HepG2 (cell line): ENCODE data around the gene METTL1. TPM values are rescaled to one million over a fixed set of nuclear protein-coding genes. Genes with fewer than 3 reads are reported as not detected.
A peak's percentile ranks its signal among the peaks of the same experiment; 100 is the strongest.

Experiments used
- ATF1 ChIP-seq: IDR thresholded peaks from 2 replicates; pipeline ENCODE4 v1.6.1; 2016; ENCODE audit warnings: mild to moderate bottlenecking, control low read depth
- JUN ChIP-seq: sonication (generic); formaldehyde crosslinking; IDR thresholded peaks from 2 replicates; pipeline ENCODE4 v1.4.0; 2020; ENCODE audit warnings: mild to moderate bottlenecking, missing genetic modification reagents
- MXD4 ChIP-seq: IDR thresholded peaks from 2 replicates; pipeline ENCODE4 v1.6.1; 2016; ENCODE audit warnings: mild to moderate bottlenecking, missing biosample characterization, missing genetic modification reagents
- PCBP1 ChIP-seq: fragments of 200-400 bp; formaldehyde crosslinking; IDR thresholded peaks from 2 replicates; pipeline ENCODE4 v1.6.1; 2017; ENCODE audit warnings: mild to moderate bottlenecking, low read depth, low read length, borderline replicate concordance
- SNAI1 ChIP-seq: sonication (generic); formaldehyde crosslinking; IDR thresholded peaks from 2 replicates; pipeline ENCODE4 v1.5.0; 2020; ENCODE audit warnings: mild to moderate bottlenecking, missing genetic modification reagents, borderline replicate concordance
- SRSF9 ChIP-seq: fragments of 200-400 bp; formaldehyde crosslinking; IDR thresholded peaks from 2 replicates; pipeline ENCODE4 v1.6.1; 2018; ENCODE audit warnings: borderline replicate concordance, mild to moderate bottlenecking, low read depth, low read length; ENCODE audit not compliant: insufficient read depth, poor library complexity, severe bottlenecking
- ZBTB3 ChIP-seq: sonication (generic); formaldehyde crosslinking; IDR thresholded peaks from 2 replicates; pipeline ENCODE4 v1.4.0; 2020; ENCODE audit warnings: low read depth, mild to moderate bottlenecking, moderate library complexity, missing genetic modification reagents, borderline replicate concordance
- ZNF496 ChIP-seq: sonication (generic); formaldehyde crosslinking; IDR thresholded peaks from 2 replicates; pipeline ENCODE4 v1.8.1; 2023; ENCODE audit warnings: mild to moderate bottlenecking, moderate library complexity, missing genetic modification reagents; ENCODE audit not compliant: insufficient replicate concordance
- ZNF552 ChIP-seq: sonication (generic); formaldehyde crosslinking; IDR thresholded peaks from 2 replicates; pipeline ENCODE4 v1.9.0; 2022; ENCODE audit warnings: missing genetic modification reagents, mild to moderate bottlenecking, borderline replicate concordance
- ZNF709 ChIP-seq: sonication (generic); formaldehyde crosslinking; IDR thresholded peaks from 2 replicates; pipeline ENCODE4 v1.5.0; 2020; ENCODE audit warnings: mild to moderate bottlenecking, missing genetic modification reagents
- ZNF713 ChIP-seq: sonication (generic); formaldehyde crosslinking; IDR thresholded peaks from 2 replicates; pipeline ENCODE4 v1.4.0; 2020; ENCODE audit warnings: mild to moderate bottlenecking, missing genetic modification reagents
- ZNF749 ChIP-seq: sonication (generic); formaldehyde crosslinking; IDR thresholded peaks from 2 replicates; pipeline ENCODE4 v1.8.0; 2022; ENCODE audit warnings: mild to moderate bottlenecking, missing genetic modification reagents, moderate library complexity, borderline replicate concordance
- ZZZ3 ChIP-seq: sonication (generic); formaldehyde crosslinking; IDR thresholded peaks from 2 replicates; pipeline ENCODE4 v1.4.0; 2020; ENCODE audit warnings: missing genetic modification reagents, mild to moderate bottlenecking, borderline replicate concordance
- polyA plus RNA-seq, 8 experiments: library from polyadenylated mRNA; depleted of rRNA in 3 of 8; stranded (reverse) in 7 of 8; unstranded in 1 of 8; fragments of >200 nt; fragmentation: Illumina TruSeq in 4 of 8; extraction: Trizol in 4 of 8; gene quantifications; 2 replicates each; pipeline versions ENCODE4 v1.2.1 to v1.2.3, GENCODE V29; 2011 to 2016; ENCODE audit warnings: low read depth in 4 of 8, missing spikeins in 1 of 8, mixed read lengths in 1 of 8; ENCODE audit not compliant: insufficient read depth in 1 of 8
- total RNA-seq, 5 experiments: library from RNA; depleted of rRNA; stranded (reverse); fragments of >200 nt; fragmentation: Illumina TruSeq; extraction: Trizol; gene quantifications; 2 replicates each; pipeline ENCODE4 v1.2.3, GENCODE V29; 2016; ENCODE audit warnings: low read depth in 1 of 5
- TF ChIP-seq, protein P1 (sequence below): sonication (generic); formaldehyde crosslinking; IDR thresholded peaks from 2 replicates; pipeline ENCODE4 v1.4.0; 2020; ENCODE audit warnings: missing genetic modification reagents
- TF ChIP-seq, protein P2 (sequence below): sonication (generic); formaldehyde crosslinking; IDR thresholded peaks from 2 replicates; pipeline ENCODE4 v1.9.0; 2022; ENCODE audit warnings: low read depth, missing genetic modification reagents
- TF ChIP-seq, protein P3 (sequence below): sonication (generic); formaldehyde crosslinking; IDR thresholded peaks from 2 replicates; pipeline ENCODE4 v1.5.1; 2020; ENCODE audit warnings: mild to moderate bottlenecking, missing genetic modification reagents, moderate library complexity
- TF ChIP-seq, protein P4 (sequence below): sonication (generic); formaldehyde crosslinking; IDR thresholded peaks from 2 replicates; pipeline ENCODE4 v1.5.1; 2020; ENCODE audit warnings: mild to moderate bottlenecking, missing genetic modification reagents, moderate library complexity

The METTL1 gene
- total and polyA plus RNA-seq, 2 of the 13 experiments (the other 11 are each of a cell fraction or from before 2014, with no cell fraction given): 34.7 to 36.9 TPM

DNA sequence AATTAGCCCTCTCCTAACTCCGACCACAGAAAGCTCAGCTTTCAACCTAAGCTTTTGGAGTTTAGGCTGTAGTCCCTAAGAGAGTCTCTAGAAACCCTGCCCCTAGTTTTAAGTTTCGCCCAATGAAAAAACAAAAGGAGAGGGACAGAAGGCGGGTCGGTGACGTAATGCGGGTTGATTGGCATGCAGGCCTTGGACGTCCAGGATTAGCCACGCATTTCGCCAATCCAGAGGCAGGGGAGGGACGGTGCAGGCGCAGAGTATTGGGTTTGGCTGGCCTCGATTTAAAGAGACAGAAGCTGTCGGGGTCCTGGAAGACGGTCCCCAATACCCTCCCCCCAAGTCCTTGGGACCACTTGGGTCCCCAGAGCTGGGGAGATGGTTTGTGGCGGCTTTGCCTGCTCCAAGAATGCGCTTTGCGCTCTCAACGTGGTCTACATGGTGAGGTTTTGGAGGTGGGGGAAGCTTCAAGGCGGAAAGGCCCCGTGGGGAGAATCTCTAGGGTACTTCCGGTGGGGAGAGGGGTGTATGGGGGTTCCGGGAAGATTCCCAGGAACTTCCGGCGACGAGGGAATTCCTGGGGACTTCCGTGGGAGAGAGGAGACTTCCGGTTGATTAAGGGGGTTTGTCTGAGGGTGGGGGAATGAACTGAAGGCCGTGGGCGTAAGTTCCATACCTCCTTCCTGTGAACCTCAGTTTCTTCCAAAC is 27.0 kb downstream of the METTL1 start, which contains the start of gene TSPAN31 (continued):
- TF ChIP-seq, protein P1, sequence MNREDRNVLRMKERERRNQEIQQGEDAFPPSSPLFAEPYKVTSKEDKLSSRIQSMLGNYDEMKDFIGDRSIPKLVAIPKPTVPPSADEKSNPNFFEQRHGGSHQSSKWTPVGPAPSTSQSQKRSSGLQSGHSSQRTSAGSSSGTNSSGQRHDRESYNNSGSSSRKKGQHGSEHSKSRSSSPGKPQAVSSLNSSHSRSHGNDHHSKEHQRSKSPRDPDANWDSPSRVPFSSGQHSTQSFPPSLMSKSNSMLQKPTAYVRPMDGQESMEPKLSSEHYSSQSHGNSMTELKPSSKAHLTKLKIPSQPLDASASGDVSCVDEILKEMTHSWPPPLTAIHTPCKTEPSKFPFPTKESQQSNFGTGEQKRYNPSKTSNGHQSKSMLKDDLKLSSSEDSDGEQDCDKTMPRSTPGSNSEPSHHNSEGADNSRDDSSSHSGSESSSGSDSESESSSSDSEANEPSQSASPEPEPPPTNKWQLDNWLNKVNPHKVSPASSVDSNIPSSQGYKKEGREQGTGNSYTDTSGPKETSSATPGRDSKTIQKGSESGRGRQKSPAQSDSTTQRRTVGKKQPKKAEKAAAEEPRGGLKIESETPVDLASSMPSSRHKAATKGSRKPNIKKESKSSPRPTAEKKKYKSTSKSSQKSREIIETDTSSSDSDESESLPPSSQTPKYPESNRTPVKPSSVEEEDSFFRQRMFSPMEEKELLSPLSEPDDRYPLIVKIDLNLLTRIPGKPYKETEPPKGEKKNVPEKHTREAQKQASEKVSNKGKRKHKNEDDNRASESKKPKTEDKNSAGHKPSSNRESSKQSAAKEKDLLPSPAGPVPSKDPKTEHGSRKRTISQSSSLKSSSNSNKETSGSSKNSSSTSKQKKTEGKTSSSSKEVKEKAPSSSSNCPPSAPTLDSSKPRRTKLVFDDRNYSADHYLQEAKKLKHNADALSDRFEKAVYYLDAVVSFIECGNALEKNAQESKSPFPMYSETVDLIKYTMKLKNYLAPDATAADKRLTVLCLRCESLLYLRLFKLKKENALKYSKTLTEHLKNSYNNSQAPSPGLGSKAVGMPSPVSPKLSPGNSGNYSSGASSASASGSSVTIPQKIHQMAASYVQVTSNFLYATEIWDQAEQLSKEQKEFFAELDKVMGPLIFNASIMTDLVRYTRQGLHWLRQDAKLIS (CRISPR knock-in tag): no peak
- TF ChIP-seq, protein P2, sequence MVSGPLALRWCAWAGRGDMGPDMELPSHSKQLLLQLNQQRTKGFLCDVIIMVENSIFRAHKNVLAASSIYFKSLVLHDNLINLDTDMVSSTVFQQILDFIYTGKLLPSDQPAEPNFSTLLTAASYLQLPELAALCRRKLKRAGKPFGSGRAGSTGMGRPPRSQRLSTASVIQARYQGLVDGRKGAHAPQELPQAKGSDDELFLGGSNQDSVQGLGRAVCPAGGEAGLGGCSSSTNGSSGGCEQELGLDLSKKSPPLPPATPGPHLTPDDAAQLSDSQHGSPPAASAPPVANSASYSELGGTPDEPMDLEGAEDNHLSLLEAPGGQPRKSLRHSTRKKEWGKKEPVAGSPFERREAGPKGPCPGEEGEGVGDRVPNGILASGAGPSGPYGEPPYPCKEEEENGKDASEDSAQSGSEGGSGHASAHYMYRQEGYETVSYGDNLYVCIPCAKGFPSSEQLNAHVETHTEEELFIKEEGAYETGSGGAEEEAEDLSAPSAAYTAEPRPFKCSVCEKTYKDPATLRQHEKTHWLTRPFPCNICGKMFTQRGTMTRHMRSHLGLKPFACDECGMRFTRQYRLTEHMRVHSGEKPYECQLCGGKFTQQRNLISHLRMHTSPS: no peak
- TF ChIP-seq SNAI1 (CRISPR knock-in tag) (no peak), SRSF9 (no peak), ZNF496 (CRISPR knock-in tag) (no peak), ZNF709 (no peak), JUN (no peak), ATF1 (CRISPR knock-in tag) (peak; percentile 97), MXD4 (no peak), ZBTB3 (CRISPR knock-in tag) (no peak), ZNF749 (CRISPR knock-in tag) (no peak), ZZZ3 (peak; percentile 2; the same call in 1 of the 2 replicates), PCBP1 (0 out of 2 replicates have a peak, but pooled peaks have one; percentile 27), ZNF713 (CRISPR knock-in tag) (no peak), ZNF552 (CRISPR knock-in tag) (no peak)
- TF ChIP-seq, protein P3, sequence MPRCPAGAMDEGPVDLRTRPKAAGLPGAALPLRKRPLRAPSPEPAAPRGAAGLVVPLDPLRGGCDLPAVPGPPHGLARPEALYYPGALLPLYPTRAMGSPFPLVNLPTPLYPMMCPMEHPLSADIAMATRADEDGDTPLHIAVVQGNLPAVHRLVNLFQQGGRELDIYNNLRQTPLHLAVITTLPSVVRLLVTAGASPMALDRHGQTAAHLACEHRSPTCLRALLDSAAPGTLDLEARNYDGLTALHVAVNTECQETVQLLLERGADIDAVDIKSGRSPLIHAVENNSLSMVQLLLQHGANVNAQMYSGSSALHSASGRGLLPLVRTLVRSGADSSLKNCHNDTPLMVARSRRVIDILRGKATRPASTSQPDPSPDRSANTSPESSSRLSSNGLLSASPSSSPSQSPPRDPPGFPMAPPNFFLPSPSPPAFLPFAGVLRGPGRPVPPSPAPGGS (CRISPR knock-in tag): no peak
- TF ChIP-seq, protein P4, sequence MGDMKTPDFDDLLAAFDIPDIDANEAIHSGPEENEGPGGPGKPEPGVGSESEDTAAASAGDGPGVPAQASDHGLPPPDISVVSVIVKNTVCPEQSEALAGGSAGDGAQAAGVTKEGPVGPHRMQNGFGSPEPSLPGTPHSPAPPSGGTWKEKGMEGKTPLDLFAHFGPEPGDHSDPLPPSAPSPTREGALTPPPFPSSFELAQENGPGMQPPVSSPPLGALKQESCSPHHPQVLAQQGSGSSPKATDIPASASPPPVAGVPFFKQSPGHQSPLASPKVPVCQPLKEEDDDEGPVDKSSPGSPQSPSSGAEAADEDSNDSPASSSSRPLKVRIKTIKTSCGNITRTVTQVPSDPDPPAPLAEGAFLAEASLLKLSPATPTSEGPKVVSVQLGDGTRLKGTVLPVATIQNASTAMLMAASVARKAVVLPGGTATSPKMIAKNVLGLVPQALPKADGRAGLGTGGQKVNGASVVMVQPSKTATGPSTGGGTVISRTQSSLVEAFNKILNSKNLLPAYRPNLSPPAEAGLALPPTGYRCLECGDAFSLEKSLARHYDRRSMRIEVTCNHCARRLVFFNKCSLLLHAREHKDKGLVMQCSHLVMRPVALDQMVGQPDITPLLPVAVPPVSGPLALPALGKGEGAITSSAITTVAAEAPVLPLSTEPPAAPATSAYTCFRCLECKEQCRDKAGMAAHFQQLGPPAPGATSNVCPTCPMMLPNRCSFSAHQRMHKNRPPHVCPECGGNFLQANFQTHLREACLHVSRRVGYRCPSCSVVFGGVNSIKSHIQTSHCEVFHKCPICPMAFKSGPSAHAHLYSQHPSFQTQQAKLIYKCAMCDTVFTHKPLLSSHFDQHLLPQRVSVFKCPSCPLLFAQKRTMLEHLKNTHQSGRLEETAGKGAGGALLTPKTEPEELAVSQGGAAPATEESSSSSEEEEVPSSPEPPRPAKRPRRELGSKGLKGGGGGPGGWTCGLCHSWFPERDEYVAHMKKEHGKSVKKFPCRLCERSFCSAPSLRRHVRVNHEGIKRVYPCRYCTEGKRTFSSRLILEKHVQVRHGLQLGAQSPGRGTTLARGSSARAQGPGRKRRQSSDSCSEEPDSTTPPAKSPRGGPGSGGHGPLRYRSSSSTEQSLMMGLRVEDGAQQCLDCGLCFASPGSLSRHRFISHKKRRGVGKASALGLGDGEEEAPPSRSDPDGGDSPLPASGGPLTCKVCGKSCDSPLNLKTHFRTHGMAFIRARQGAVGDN (CRISPR knock-in tag): peak; percentile 70
